GM20431 (cell line): ENCODE results near the gene DTWD2.

Experiments
- in situ Hi-C: fragments of 300-500 bp; cut with MseI, MboI; formaldehyde crosslinking; loops from one replicate; pipeline ENCODE4 v1.15.0; 2020; ENCODE audit warnings: low sequenced_read_pairs; ENCODE audit not compliant: unreplicated experiment

DTWD2 gene, protein sequence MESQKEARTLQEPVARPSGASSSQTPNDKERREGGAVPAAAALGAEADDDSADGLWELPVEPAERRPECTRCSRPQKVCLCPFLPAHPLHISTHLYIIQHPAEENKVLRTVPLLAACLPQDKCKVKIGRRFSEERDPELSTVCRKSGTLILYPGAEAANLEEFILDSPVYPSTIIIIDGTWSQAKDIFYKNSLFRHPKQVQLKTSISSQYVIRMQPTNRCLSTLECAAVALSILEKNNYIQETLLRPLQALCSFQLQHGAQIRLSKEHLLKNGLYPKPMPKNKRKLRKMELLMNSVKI

DNA sequence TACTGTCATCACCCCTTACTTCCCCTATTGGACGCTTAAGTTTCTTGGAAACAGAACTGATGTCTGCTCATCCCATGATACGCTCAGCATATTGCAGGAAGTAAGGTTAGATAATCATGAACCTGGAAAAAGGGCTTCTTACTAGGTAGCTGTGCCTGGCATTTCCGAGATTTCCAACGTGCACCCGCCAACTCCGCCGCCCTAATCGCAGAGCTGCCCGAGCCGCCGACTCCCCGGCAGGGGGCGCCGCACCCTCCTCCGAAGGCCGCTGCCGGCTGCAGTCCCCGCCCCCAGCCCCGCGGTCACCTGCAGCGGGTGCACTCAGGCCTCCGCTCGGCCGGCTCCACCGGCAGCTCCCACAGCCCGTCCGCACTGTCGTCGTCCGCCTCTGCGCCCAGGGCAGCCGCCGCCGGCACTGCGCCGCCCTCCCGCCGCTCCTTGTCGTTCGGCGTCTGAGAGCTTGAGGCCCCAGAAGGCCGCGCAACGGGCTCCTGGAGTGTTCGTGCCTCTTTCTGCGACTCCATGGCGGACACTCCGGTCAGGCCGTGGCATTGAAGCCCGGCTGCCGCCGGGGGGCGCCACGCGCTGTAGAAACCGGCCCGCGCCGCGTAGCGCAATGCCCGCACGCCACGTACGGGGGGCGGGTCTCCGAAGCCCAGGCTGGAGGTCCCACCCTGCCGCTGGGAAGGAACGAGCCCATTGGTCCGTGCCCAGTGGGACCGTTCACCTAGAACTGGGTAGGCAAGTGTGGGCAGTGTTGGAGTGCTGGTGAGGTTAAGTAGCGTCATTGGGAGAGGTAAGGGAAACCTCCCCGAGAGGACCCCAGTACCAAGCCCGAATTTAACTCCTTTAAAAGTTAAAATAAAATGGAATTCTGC lies at the start of gene DTWD2:
TSS of gene DTWD2 (minus strand) at position 560 of the 878 bp plus-strand sequence. CDS start at position 524, 36 bp downstream.
- in situ Hi-C loops, result no loop called here

GRCh38 chr5:119037496-119038215 lies 49.3 kb upstream of the DTWD2 start:
- in situ Hi-C loops, result no loop called here

DNA sequence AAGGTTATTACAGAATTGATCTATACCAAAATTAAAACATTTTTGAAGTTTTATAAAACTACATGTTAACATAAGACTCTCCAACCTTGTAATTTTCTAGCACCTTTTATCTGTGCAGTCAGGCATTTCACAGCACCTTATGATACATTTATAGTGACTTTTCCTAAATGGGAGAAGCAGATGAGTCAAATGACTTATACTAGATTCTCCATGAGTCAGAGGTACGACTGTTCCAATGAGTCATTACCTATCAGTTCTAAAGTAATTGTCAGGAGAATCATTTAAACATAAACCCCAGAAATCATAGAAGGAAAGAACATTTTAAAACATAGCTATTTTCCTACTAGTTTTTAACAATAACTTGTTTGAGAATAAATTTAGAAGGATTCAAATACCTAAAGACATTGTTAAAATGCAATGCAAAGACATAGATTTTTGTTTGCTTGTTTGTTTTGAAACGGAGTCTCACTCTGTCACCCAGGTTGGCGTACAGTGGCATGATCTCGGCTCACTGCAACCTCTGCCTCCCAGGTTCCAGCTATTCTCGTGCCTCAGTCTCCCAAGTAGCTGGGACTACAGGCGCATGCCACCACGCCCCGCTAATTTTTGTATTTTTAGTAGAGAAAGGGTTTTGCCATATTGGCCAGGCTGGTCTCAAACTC lies 47.9 kb upstream of the DTWD2 start:
- in situ Hi-C loops, result no loop called here

DNA sequence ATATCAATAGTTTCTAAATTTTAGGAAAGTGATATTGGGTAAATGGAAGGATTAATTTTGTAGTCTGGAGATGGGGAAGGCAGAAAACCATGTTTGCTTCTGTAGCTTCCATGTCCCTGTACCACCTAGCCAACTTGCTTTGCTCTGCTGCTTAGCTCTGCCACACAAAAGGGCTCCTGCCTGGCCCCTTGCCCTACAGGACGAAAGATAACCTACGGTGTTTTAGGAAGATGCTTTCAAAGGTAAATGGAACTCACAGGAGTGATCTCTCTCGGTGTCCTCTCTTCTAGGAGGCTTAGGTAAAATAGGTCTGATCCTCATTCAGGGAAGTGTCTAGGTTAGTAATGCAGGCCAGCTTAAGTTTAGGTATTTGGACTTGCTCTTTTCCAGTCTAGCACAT lies 44.8 kb upstream of the DTWD2 start:
- in situ Hi-C loops, result no loop called here

GRCh38 chr5:119032656-119033055 lies 44.3 kb upstream of the DTWD2 start:
- in situ Hi-C loops, result no loop called here

GRCh38 chr5:119031905-119032304 lies 43.6 kb upstream of the DTWD2 start:
- in situ Hi-C loops, result no loop called here

DNA sequence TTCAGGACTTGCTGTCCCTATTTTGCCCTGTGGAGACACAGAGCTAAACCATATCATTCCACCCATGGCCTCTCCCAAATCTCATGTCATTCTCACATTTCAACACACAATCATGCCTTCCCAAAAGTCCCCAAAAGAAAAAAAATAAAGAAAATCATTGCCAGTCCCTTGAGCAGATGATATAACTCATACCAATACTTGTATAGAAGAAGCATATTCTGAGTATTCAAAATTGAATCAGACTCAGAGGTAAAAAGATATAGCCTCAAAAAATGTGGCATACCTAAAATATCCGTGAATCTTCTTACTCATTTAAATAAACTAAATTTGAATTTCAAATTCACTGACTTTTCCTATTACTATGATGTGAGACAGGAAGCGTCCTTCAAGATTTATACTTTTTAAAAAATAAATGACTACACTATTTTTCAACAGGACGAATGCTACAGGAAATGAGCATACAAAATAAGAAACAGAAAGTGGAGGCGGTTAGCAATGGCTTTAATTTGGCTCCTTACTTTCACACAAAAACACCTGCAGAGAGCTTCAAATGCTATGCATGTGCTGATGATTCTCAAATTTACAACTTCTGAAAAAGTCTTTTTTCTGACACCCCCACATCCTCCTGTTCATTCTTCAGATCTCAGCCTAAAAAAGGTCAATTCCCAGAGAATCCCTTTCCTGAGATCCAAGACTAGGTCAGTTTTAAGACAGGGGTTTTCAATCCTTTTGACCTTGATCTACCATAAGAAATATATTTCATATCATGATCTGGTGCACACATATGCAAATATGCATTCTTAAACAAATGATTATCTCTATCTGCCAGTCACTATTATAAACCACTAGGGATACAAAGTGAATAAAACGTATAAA lies 42.9 kb upstream of the DTWD2 start:
- in situ Hi-C loops, result no loop called here

DNA sequence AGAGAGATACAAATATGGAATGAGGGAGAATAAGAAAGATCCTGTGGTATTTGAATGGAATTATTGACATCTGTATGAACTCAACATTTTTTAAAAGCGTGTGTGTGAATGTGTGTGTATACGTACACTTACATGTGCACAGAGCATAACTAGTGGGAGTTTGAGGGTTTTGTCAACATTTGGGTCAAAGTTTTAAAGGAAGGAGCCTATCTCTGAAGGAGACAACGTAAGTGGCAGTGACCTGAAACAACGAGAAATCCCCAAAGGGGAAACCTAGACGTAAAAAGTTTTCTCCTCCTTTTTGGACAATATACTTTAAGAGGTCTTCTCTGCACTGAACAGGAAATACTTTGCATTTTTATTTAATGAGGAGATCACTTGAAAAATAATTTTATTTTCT lies 40.2 kb upstream of the DTWD2 start:
- in situ Hi-C loops, result no loop called here

DNA sequence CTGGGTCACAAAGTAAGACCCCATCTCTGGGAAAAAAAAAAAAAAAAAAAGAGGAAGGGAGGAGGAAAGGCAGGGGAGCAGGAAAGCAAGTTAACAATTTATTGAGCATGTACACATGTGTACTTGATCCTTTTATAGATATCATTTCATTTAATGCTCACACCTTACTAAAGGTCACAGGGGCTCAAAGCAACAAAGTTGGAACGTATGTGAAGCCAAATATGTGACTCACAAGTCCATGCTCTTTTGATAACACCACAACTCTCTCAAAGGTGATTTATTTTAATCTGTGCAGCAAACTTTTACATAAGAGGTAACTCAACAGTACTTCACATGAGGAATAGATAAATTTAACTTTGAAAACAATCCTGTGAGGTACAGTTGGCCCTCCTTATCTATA lies 34.4 kb upstream of the DTWD2 start:
- in situ Hi-C loops, result loop anchor here (25.0 kb wide), 1 partner anchor 390 kb away; no protein-coding TSS in a partner anchor

DNA sequence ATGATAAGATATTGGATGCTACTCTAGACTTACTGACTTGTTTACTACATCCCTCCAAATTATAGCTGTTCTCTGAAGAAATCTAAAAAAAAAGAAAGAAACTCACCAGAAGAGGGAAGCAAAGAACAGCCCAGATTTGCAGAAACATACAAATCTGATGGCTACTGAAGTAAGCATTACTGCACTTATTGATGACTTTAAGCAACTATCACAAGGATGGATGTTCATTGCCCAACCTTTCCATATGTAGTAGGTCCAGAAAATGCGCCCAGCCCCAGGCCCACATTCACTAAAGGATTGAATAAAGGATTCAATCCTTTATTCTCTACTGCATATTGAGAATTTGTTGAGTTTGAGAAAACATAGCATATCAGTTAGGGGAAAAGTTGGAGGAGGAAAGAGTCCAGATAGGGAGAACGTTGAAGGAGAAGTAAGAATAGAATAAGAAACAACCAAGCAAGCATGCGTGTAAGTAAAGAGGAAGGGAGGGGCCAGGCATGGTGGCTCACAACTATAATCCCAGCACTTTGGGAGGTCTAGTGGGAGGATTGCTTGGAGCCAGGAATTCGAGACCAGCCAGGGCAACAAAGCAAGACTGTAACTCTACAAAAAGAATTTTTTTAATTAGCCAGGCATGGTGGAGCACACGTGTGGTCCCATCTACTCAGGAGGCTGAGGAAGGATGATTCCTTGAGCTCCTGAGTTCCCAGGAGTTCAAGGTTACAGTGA lies 33.8 kb upstream of the DTWD2 start:
- in situ Hi-C loops, result loop anchor here (25.0 kb wide), 1 partner anchor 390 kb away; no protein-coding TSS in a partner anchor

GRCh38 chr5:119021149-119021732 lies 32.9 kb upstream of the DTWD2 start:
- in situ Hi-C loops, result loop anchor here (25.0 kb wide), 1 partner anchor 391 kb away; no protein-coding TSS in a partner anchor

DNA sequence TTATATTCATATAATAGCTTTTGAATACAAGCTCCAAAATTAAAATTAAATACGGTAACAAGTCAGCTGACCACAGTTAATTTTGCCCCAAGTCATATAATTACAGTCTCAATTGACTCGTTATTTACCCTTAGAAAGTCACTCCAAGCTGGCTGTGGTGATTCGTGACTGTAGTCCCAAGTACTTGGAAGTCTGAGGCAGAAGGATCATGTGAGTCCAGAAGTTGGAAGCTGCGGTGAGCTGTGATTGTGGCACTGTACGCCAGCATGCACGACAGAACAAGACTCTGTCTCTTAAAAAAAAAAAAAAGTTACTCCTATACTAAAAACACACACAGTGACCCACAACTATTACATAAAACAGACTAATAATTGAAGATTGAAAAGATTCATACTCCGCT lies 31.6 kb upstream of the DTWD2 start:
- in situ Hi-C loops, result loop anchor here (25.0 kb wide), 1 partner anchor 392 kb away; no protein-coding TSS in a partner anchor

DNA sequence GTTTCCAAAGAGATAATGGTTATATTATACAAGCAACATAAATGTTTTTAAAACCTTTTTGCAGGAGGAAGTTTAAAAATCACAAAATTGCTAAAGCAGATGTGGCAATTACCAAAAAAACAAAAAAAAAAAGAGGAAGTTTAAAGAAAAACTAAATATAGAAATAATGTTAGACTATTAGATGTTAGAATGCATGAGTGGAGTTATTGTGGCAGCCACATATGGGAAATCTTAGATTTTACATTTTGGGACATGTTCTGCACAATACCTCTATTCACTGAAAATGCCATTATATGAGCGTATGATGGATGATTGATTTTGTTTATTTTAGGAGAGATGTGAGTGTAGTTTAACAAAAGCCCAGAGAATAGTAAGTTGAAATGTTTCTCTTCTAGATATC lies 31.2 kb upstream of the DTWD2 start:
- in situ Hi-C loops, result loop anchor here (25.0 kb wide), 1 partner anchor 393 kb away; no protein-coding TSS in a partner anchor

- in situ Hi-C loops, result loop anchor here (25.0 kb wide), 1 partner anchor 394 kb away; no protein-coding TSS in a partner anchor
Observed at GRCh38 chr5:119017994-119018393, 29.6 kb upstream of the DTWD2 start.

DNA sequence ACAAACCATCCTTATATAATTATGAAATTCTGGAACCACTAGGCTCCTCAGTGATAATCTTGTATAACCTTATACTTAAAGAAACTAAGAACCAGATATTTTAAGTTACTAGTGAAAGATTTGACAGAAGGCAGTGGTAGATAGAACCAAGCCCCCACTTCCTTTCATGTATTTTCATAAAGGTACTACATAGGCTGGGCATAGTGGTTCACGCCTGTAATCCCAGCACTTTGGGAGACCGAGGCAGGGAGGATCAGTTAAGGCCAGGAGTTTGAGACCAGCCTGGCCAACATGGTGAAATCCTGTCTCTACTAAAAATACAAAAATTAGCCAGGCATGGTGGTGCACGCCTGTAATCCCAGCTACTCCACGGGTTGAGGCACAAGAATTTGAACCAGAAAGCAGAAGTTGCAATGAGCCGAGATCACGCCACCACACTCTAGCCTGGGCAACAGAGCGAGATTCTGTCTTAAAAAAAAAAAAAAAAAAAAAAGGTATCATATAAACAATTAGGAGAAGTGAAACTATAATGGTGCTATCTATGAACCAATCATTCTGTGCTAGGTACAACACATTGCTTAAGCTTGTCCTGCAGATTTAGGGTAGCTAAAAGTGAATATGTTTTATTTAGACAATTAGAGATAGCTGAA lies 27.9 kb upstream of the DTWD2 start:
- in situ Hi-C loops, result loop anchor here (25.0 kb wide), 1 partner anchor 396 kb away; no protein-coding TSS in a partner anchor

GRCh38 chr5:119011186-119011585 lies 22.8 kb upstream of the DTWD2 start:
- in situ Hi-C loops, result loop anchor here (25.0 kb wide), 1 partner anchor 401 kb away; no protein-coding TSS in a partner anchor

DNA sequence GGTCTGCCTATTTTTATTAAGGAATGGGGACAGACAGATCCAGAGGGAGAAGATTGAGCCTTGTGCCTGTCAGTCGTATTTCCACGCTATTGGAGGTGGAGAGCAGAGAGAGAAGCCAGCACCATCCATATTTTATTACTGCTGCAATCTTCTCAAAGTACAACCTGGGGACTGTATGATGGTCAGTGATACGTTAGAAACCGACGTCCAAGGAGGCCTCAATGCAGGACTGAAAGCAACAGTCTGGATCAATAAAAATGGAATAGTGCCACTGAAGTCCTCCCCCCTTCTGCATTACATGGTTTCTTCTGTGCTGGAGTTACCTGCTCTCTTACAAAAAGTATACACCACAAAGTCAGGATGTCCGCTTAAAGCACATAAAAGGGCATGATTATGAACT lies 21.9 kb upstream of the DTWD2 start:
- in situ Hi-C loops, result loop anchor here (25.0 kb wide), 1 partner anchor 402 kb away; no protein-coding TSS in a partner anchor
